Measurements from ENCODE around the gene ANKRD6.

The ANKRD6 gene

GRCh38 chr6:89475634-89476033 is 42.7 kb downstream of the ANKRD6 start:
- DNase-seq: no peak

GRCh38 chr6:89479897-89480296 is 46.9 kb downstream of the ANKRD6 start:
- DNase-seq: no peak

- no peak for DNase-seq
These were observed 48.7 kb downstream of the ANKRD6 start for GRCh38 chr6:89481695-89482094.

GRCh38 chr6:89482126-89482525 is 49.2 kb downstream of the ANKRD6 start:
- no peak for DNase-seq

GRCh38 chr6:89483111-89483720 is 50.3 kb downstream of the ANKRD6 start:
- DNase-seq: no peak

GRCh38 chr6:89485320-89485719 is 52.4 kb downstream of the ANKRD6 start:
- DNase-seq: no peak

GRCh38 chr6:89487864-89488263 is 54.9 kb downstream of the ANKRD6 start:
- DNase-seq: no peak

GRCh38 chr6:89488438-89488837 is 55.5 kb downstream of the ANKRD6 start:
- no peak for DNase-seq

- no peak for DNase-seq
These were observed 56.1 kb downstream of the ANKRD6 start for GRCh38 chr6:89489078-89489477.

- DNase-seq: no peak
These were observed 59.2 kb downstream of the ANKRD6 start for GRCh38 chr6:89492025-89492640.

- DNase-seq: no peak
These were observed 61.3 kb downstream of the ANKRD6 start for GRCh38 chr6:89494131-89494793.

GRCh38 chr6:89495961-89496535 is 63.1 kb downstream of the ANKRD6 start:
- no peak for DNase-seq

GRCh38 chr6:89500611-89501010 is 67.7 kb downstream of the ANKRD6 start:
- DNase-seq: no peak

- DNase-seq: no peak
These were observed 68.3 kb downstream of the ANKRD6 start for GRCh38 chr6:89501222-89501621.

- no peak for DNase-seq
These were observed 68.8 kb downstream of the ANKRD6 start for GRCh38 chr6:89501753-89502152.

- DNase-seq: no peak
These were observed 70.7 kb downstream of the ANKRD6 start for GRCh38 chr6:89503641-89504040.

- no peak for DNase-seq
These were observed 72.9 kb downstream of the ANKRD6 start for GRCh38 chr6:89505847-89506246.

GRCh38 chr6:89506716-89507617 is 74.0 kb downstream of the ANKRD6 start:
- no peak for DNase-seq

- no peak for DNase-seq
These were observed 76.0 kb downstream of the ANKRD6 start for GRCh38 chr6:89508755-89509563.

- no peak for DNase-seq
These were observed 76.9 kb downstream of the ANKRD6 start for GRCh38 chr6:89509777-89510281.

GRCh38 chr6:89510393-89510792 is 77.4 kb downstream of the ANKRD6 start:
- no peak for DNase-seq
